Liver (tissue), 4 donors: ENCODE measurements around the gene FTHL17. TPM values are rescaled to one million over a fixed set of nuclear protein-coding genes. Genes with fewer than 3 reads are reported as not detected.

Experiments
- polyA plus RNA-seq, 2 donors: library from polyadenylated mRNA; stranded (reverse) in 1 of 2; unstranded in 1 of 2; fragments of 200-250 nt in 1 of 2; fragments of >200 nt in 1 of 2; fragmentation: Nextera tagmentation in 1 of 2; extraction: Ambion mirVana in 1 of 2; gene quantifications; one replicate each; pipeline versions ENCODE4 v1.2.1 to v1.2.3, GENCODE V29; 2013 to 2015
- total RNA-seq, 2 donors: library from RNA; depleted of rRNA; stranded (reverse); fragments of >200 nt; gene quantifications; one replicate each; pipeline ENCODE4 v1.2.3, GENCODE V29; 2014
- donor health status: healthy.
- donor health status: healthy.
- donor health status: healthy.

FTHL17 gene
- total and polyA plus RNA-seq, 4 donors, result not detected

Other genes with a start within 250 kb of the FTHL17 start
- 10 to 100 TPM; 21.4 to 32.2 TPM for gene TAB3, start 182.8 kb downstream of the FTHL17 start, total RNA-seq
- gene TAB3, start 182.8 kb downstream of the FTHL17 start, polyA plus RNA-seq, result 10 to 100 TPM; 10.0 to 13.3 TPM